ENCODE results near the gene NANOS3.
A peak's percentile ranks its signal among the peaks of the same experiment; 100 is the strongest.

DNA sequence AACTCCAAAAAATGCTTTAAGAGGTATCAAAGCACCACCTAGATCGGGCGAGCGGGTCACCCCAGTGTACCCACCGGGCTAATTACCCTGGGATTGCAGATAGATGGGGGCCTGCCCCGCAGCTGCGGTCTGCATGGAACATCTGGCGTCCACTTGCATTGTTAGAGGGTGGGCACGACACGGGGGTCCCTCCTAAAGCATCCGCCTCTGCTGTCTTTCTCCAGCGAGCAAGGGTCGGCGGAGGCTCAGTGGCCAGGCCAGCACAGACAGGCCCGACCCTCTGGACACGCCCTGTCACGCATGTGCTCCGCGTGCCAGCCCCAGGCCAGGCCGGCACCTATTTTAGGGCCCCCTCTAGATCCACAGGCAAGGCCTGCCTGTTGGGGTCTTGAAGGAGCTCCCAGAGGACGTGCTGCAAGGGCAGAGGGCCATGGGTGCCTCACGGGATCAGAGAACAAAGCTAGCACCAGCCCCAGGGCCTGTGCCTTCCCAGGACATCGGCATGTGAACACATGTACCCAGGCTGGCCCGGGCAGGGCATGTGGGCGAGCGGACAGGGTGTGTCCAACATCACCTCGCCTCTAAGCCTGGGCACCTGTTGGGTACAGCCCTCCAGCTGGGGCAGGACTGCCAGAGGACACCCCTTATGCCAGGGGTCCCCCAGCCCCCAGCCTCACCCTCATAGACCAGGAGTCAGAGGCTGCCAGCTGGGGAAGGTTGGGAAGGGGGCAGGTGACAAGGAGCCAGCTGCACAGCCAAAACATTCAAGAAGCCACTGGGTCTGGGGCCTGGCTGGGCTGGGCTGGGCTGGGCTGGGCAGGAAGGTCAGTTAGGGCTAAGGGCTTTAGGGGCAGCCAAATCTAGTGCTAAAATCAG lies 35.6 kb upstream of the NANOS3 start:
- TF ChIP-seq POLR2A (IDR thresholded peaks at IDR 0.05): peak; percentile 35
- TF ChIP-seq CTCF (IDR thresholded peaks at IDR 0.05): no peak
